AG09309 (cell line): ENCODE data around the gene CENPP.

Experiments
- DNase-seq: peaks from one replicate; pipeline ENCODE4 v3.0.0-alpha.2; 2010; ENCODE audit warnings: low read depth
- H3K4me3 ChIP-seq: 2 replicates; pipeline ENCODE4 v1.5.1; 2011; ENCODE audit warnings: mild to moderate bottlenecking, low read depth, low read length, moderate library complexity; ENCODE audit not compliant: control insufficient read depth
- TF ChIP-seq, protein P1 (sequence below): IDR thresholded peaks from 2 replicates; pipeline ENCODE4 v1.5.1; 2011; ENCODE audit warnings: mild to moderate bottlenecking, low read depth, low read length, inconsistent platforms; ENCODE audit not compliant: insufficient read depth, control insufficient read depth; ENCODE audit errors: missing control alignments

CENPP gene

DNA sequence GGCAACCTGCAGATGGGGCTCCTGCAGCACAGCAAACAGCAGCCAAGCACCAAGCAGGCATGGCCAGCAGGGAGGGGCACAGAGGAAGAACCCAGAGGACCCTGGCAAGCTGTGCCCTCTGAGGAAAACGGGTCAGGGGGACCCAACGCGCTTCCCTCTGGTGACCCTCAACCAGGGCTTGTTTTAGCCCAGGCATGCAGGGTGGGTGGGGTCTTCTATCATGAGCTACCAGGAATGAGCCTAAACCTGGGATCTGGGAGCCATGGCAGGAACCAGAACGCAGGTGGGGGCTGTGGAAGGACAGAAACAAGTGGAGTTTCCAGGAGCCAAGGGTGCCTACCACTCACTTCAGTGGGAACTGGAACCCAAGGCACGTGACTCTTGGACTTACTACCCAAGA is 323.3 kb downstream of the CENPP start:
- DNase-seq, result no peak
- TF ChIP-seq, protein P1, sequence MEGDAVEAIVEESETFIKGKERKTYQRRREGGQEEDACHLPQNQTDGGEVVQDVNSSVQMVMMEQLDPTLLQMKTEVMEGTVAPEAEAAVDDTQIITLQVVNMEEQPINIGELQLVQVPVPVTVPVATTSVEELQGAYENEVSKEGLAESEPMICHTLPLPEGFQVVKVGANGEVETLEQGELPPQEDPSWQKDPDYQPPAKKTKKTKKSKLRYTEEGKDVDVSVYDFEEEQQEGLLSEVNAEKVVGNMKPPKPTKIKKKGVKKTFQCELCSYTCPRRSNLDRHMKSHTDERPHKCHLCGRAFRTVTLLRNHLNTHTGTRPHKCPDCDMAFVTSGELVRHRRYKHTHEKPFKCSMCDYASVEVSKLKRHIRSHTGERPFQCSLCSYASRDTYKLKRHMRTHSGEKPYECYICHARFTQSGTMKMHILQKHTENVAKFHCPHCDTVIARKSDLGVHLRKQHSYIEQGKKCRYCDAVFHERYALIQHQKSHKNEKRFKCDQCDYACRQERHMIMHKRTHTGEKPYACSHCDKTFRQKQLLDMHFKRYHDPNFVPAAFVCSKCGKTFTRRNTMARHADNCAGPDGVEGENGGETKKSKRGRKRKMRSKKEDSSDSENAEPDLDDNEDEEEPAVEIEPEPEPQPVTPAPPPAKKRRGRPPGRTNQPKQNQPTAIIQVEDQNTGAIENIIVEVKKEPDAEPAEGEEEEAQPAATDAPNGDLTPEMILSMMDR, result no peak
- no peak overlapping the region for H3K4me3 ChIP-seq

DNA sequence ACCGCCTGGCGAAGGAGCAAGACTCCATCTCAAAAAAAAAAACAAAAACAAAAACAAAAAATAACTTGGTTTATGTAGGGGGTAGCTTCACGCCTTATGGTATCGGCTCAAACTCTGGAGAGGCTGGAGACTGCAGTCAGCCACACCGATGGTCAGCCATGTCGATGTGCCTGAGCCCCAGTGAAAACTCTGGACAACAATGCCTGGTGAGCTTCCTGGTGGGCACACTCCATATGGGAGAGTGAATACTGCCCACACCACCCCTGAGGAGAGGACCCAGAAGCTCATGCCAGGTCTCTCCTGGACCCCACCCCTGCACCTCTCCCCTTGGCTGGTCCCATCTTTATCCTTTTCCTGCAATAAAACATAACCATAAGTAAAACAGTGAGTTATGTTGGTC is 324.5 kb downstream of the CENPP start:
- DNase-seq, result no peak
- no peak overlapping the region for H3K4me3 ChIP-seq
- TF ChIP-seq, protein P1, result no peak

DNA sequence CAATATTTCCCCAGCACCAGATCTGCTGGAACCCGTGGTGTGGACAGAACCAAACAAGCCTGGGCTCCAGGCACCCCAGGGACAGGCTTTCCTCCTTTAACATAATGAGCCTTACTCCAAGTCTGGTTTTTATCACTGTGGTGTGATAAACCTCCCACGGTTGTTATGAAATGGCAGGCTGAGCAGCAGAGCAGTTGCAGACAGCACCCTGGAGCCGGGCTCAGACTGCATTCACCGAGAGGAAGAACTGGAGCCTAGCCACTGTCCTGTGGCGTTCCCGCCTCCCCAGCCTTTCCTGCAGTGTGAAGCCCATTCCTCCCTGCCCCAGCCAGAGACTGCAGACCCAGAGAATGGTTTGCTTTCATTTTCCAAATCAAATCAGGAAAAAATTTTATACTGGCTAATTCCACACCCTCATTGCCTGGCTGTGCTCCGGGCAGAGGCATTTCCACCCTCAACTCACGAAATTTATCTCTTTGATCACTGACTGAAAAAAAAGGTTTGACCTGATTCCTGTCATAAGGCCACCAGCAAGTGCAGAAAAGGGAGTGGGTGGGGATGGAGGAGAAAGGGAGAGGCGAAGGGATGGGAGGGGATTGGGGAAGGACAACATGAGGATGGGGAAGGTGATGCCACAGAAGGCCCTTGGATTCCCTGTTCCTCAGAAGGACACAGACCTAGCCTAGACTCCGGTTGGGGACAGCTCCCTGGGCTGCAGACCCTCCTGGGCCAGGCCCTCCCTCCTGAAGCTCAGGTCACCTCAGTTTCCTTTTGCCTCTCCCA is 325.3 kb downstream of the CENPP start:
- TF ChIP-seq, protein P1, result no peak
- H3K4me3 ChIP-seq, result no peak overlapping the region
- DNase-seq, result peak; percentile 43

DNA sequence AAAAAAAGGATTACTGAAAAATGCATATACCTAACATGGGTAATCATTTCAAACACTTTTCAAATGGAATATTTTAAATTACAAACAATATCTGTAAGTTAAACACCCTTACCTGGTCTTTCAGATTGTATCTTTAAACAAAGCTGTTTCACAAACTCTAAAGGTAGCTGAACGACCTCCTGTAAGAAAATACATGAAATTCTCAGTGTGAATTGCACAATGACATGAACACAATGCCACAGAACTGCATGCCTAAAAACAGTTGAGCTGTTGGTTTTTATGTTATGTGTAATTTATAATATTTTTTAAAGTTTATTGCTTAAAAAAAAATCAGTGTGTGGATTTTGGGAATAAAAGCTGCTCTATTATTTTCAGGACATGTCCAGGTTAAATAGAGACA is 326.7 kb downstream of the CENPP start:
- no peak for DNase-seq

DNA sequence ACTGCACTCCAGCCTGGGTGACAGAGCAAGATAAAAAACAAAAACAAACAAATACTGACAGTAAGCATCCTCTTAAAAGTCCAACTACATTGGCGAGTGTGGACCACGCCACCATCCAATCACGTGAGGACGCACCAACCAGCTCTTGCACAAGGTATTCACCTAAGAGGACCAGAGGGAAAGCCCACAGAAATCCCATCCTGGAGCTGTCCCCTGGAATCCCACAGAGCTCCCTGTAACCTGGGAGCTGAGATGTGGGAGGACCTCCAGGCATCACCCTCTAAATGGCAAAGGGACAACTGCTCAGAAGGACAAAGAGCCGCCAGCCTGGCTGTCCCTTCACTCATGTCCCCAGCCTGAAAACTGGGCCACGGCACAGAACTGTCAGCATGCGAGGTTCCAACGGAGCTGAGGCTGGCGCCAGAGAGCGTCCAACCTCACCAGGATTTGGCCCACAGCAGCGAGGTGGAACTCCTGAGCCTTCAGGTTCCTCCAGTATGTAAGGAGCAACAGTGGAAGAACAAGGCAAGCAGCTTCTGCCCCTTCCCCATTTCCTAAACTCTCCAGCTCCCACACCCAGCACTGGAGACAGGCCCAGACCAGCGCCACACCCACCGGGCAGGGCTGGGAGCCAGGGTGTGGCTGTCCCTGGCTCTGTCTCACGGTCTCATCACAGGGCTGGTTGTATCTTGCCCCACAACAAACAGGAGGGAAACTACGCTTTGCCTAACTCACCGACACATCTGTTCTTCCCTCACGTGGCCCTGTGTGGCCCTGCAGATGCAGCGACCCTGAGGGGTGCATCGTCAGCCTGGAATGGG is 328.9 kb downstream of the CENPP start:
- DNase-seq, result no peak
- TF ChIP-seq, protein P1, result no peak
- no peak overlapping the region for H3K4me3 ChIP-seq

More for the DNA sequence above, 326.7 kb downstream of the CENPP start:
- H3K4me3 ChIP-seq, result no peak overlapping the region
- TF ChIP-seq, protein P1, result no peak

DNA sequence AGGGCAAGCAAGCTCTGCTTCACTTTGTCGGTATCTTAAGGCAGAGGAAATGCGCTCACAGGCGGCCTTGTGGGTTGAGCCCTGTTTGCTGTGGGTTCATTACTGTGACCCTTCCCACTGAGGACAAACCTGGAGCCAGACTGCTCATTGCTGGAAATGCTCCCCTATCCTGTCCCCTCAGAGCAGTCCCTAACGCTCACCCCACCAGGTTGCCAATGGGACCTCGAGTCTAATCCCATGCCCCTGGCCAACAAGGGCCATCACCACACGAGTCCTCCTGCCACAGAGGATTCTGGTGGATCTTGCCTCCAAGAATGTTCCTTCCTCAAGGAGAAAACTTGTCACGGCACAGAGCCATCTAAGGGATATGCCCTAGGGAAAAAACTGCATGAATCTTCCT is 329.6 kb downstream of the CENPP start:
- TF ChIP-seq, protein P1, result no peak
- H3K4me3 ChIP-seq, result no peak overlapping the region
- no peak for DNase-seq
